HCT116 (cell line): ENCODE data around the gene DNM3. TPM values are rescaled to one million over a fixed set of nuclear protein-coding genes. Genes with fewer than 3 reads are reported as not detected.

Experiments used
- ATAC-seq: fragments of 200-7000 bp; cut with Tn5 transposase; 2 replicates; pipeline ENCODE4 v1.9.1; 2020; ENCODE audit warnings: mild to moderate bottlenecking, moderate library complexity
- BruUV-seq: library from RNA; stranded (reverse); fragments of 400-500 nt; replicated peaks from 2 replicates; lab custom pipeline; 2021; lab: Mats Ljungman, UMichigan
- CTCF ChIA-PET: fragments of 300-600 bp; sonication (Branson Sonifier 250); formaldehyde crosslinking; loops from one replicate; lab custom pipeline; 2021; ENCODE audit warnings: antibody characterized with exemption; lab: Charles Lee
- POLR2A ChIA-PET: fragments of 300-600, 350-600 bp; sonication (Branson Sonifier 250); formaldehyde crosslinking; loops from one replicate; lab custom pipeline; 2021; ENCODE audit warnings: antibody characterized with exemption; lab: Charles Lee
- RAD21 ChIA-PET, 2 experiments: fragments of 300-600 bp; sonication (Branson Sonifier 250); formaldehyde crosslinking; loops; one replicate each; lab custom pipeline; 2023; ENCODE audit warnings: low total read pairs in 2 of 2; ENCODE audit not compliant: uncharacterized antibody in 2 of 2, unreplicated experiment in 2 of 2, low non-redundant PET in 1 of 2; lab: Charles Lee
- DNase-seq: peaks from one replicate; pipeline ENCODE4 v3.0.0-alpha.2; 2010; ENCODE audit warnings: low read depth, low spot score
- H2AFZ ChIP-seq: fragments of 200-600 bp; shearing (Covaris generic), sonication (generic); 2 replicates; pipeline ENCODE4 v1.6.1; 2017; ENCODE audit warnings: low read depth, mixed run types, mixed read lengths, antibody characterized with exemption, low read length; ENCODE audit not compliant: poor library complexity, severe bottlenecking
- H3K27ac ChIP-seq: 2 replicates; pipeline ENCODE4 v1.5.1; 2012; ENCODE audit warnings: low read depth, low read length
- H3K27me3 ChIP-seq: fragments of 200-600 bp; sonication (generic); 2 replicates; pipeline ENCODE4 v1.6.1; 2016; ENCODE audit warnings: mixed run types, low read length, mixed read lengths; ENCODE audit not compliant: insufficient read depth
- H3K36me3 ChIP-seq, 2 experiments: fragments of 200-500 bp in 1 of 2; fragments of 200-600 bp in 1 of 2; sonication (Bioruptor generic) in 1 of 2; sonication (generic) in 1 of 2; 2 replicates each; pipeline versions ENCODE4 v1.5.1 to v1.6.1; 2014 to 2016; ENCODE audit warnings: low read length in 2 of 2, inconsistent platforms in 1 of 2, mixed read lengths in 1 of 2, mixed run types in 1 of 2; ENCODE audit not compliant: insufficient read depth in 2 of 2, control insufficient read depth in 1 of 2
- H3K4me1 ChIP-seq, 2 experiments: fragments of 200-600 bp in 1 of 2; sonication (generic) in 1 of 2; 2 replicates each; pipeline versions ENCODE4 v1.5.1 to v1.6.1; 2012 to 2017; ENCODE audit warnings: low read length in 2 of 2, inconsistent platforms in 1 of 2, mild to moderate bottlenecking in 1 of 2, mixed read lengths in 1 of 2, mixed run types in 1 of 2, moderate library complexity in 1 of 2; ENCODE audit not compliant: insufficient read depth in 2 of 2, control insufficient read depth in 1 of 2
- H3K4me2 ChIP-seq: fragments of 200-600 bp; sonication (generic); 2 replicates; pipeline ENCODE4 v1.6.1; 2017; ENCODE audit warnings: mixed run types, low read length, mixed read lengths
- H3K4me3 ChIP-seq, 2 experiments: fragments of 200-600 bp in 1 of 2; sonication (generic) in 1 of 2; replicated peaks in 1 of 2; 2 replicates each; pipeline ENCODE4 v1.5.1; 2011 to 2016; ENCODE audit warnings: low read length in 2 of 2, control low read depth in 1 of 2, low read depth in 1 of 2, mild to moderate bottlenecking in 1 of 2, mixed read lengths in 1 of 2, mixed run types in 1 of 2
- H3K79me2 ChIP-seq: fragments of 200-600 bp; sonication (generic); 2 replicates; pipeline ENCODE4 v1.6.1; 2017; ENCODE audit warnings: mild to moderate bottlenecking, mixed run types, low read length, moderate library complexity, mixed read lengths; ENCODE audit not compliant: insufficient read depth
- H3K9ac ChIP-seq: fragments of 200-600 bp; sonication (generic); 2 replicates; pipeline ENCODE4 v1.6.1; 2016; ENCODE audit warnings: low read length, mixed read lengths
- H3K9me2 ChIP-seq: fragments of 200-600 bp; sonication (generic), shearing (Covaris generic); 2 replicates; pipeline ENCODE4 v1.6.1; 2017; ENCODE audit warnings: mixed run types, mild to moderate bottlenecking, moderate library complexity; ENCODE audit not compliant: insufficient read depth
- H3K9me3 ChIP-seq, 2 experiments: fragments of 200-500 bp in 1 of 2; fragments of 200-600 bp in 1 of 2; sonication (Bioruptor generic) in 1 of 2; sonication (generic) in 1 of 2; 2 replicates each; pipeline ENCODE4 v1.6.1; 2014 to 2017; ENCODE audit warnings: low read length in 2 of 2, mixed read lengths in 2 of 2, inconsistent platforms in 1 of 2, low read depth in 1 of 2, mild to moderate bottlenecking in 1 of 2, mixed run types in 1 of 2, moderate library complexity in 1 of 2; ENCODE audit not compliant: control insufficient read depth in 1 of 2, insufficient read depth in 1 of 2
- H4K20me1 ChIP-seq: fragments of 200-600 bp; sonication (generic), shearing (Covaris generic); 2 replicates; pipeline ENCODE4 v1.6.1; 2017; ENCODE audit warnings: mixed run types, mild to moderate bottlenecking, moderate library complexity; ENCODE audit not compliant: insufficient read depth
- EGR1 ChIP-seq: IDR thresholded peaks from 2 replicates; pipeline ENCODE4 v1.6.1; 2012; ENCODE audit warnings: low read depth
- ELF1 ChIP-seq: IDR thresholded peaks from 2 replicates; pipeline ENCODE4 v1.6.1; 2012; ENCODE audit warnings: low read depth, borderline replicate concordance
- FOSL1 ChIP-seq: IDR thresholded peaks from 2 replicates; pipeline ENCODE4 v1.6.1; 2012; ENCODE audit warnings: low read depth
- JUND ChIP-seq: IDR thresholded peaks from 2 replicates; pipeline ENCODE4 v1.6.1; 2012
- SP1 ChIP-seq: IDR thresholded peaks from 2 replicates; pipeline ENCODE4 v1.6.1; 2012; ENCODE audit warnings: low read depth
- TCF7L2 ChIP-seq: IDR thresholded peaks from 2 replicates; pipeline ENCODE4 v1.7.0; 2011; ENCODE audit warnings: borderline replicate concordance, inconsistent platforms; ENCODE audit not compliant: insufficient read depth, insufficient read length; ENCODE audit errors: extremely low read depth
- ZFX ChIP-seq: fragments of 450-650 bp; IDR thresholded peaks from 2 replicates; pipeline ENCODE4 v1.6.1; 2017
- ZNF274 ChIP-seq: fragments of 200-500 bp; sonication (Bioruptor generic); IDR thresholded peaks from 2 replicates; pipeline ENCODE4 v1.6.1; 2014; ENCODE audit warnings: mild to moderate bottlenecking, low read depth, low read length, inconsistent platforms
- intact Hi-C: fragments of 100-400 bp; cut with micrococcal nuclease; formaldehyde crosslinking; loops from 2 replicates; pipeline ENCODE4 v1.10.0; 2022
- total RNA-seq: library from RNA; stranded (reverse); gene quantifications from one replicate; pipeline ENCODE4 v1.2.1, GENCODE V29; 2021; ENCODE audit not compliant: unreplicated experiment
- TF ChIP-seq, protein P1 (sequence below): IDR thresholded peaks from 2 replicates; pipeline ENCODE4 v1.6.1; 2012; ENCODE audit warnings: low read depth
- TF ChIP-seq, protein P2 (sequence below): IDR thresholded peaks from 2 replicates; pipeline ENCODE4 v1.6.1; 2012

Gene DNM3
- total RNA-seq, 1 experiment from 2014 or later: 3.1 TPM

DNA sequence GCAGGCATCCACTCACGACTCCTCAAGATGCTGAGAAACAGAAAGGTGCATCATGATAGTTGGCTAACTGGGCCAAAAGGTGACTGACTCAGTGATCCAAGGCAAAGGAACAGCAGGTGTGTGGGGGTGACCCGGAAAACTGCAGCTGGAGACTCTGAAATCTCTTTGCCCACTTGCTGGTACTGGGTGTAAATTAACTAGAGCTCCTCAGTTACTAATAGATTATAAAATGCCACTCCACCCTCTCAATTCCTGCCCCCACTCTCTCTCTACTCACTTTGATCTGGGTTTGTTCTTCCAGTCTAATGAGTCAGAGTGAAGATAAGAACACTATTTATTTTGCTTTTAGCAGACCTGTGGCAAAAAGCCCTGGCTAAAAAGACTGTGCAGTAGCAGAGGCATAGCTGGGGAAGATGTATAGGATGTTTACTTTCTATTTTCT is 609.7 kb downstream of the DNM3 start:
- peaks cover 0 to 20% of the 10 kb centered on the region in 2 experiments; a peak in 2 of 4 replicates for H3K4me1 ChIP-seq
- peak overlapping the region; percentile 29 for H2AFZ ChIP-seq
- H3K36me3 ChIP-seq: no peaks in the 10 kb centered on the region
- no peak overlapping the region for H3K4me3 ChIP-seq
- no peaks in the 10 kb centered on the region for H3K9me3 ChIP-seq
- no peaks in the 10 kb centered on the region for H3K27me3 ChIP-seq
- no peaks in the 10 kb centered on the region for H3K79me2 ChIP-seq
- intact Hi-C loops: loop anchor here (2.0 kb wide), 1 partner anchor 82 kb away; the partner anchor contains the start of gene SUCO
- RAD21 ChIA-PET: interaction anchor here in 1 of 2 experiments (0.7 to 1.2 kb wide), 2 partner anchors 267 to 465 kb away, joined by 3 read pairs; no protein-coding TSS in a partner anchor
- no peaks in the 10 kb centered on the region for H3K9me2 ChIP-seq
- POLR2A ChIA-PET: no interaction called here
- H3K27ac ChIP-seq: no peak overlapping the region
- H3K4me2 ChIP-seq: peak overlapping the region; percentile 7; the same call in 1 of the 2 replicates
- DNase-seq: no peak
- H3K9ac ChIP-seq: no peak overlapping the region
- H4K20me1 ChIP-seq: no peaks in the 10 kb centered on the region
- TF ChIP-seq FOSL1 (peak; percentile 41; the same call in 1 of the 2 replicates), ELF1 (no peak), SP1 (no peak), ZFX (no peak), EGR1 (no peak), TCF7L2 (peak; percentile 26), ZNF274 (no peak), JUND (peak; percentile 12; the same call in 1 of the 2 replicates)
- TF ChIP-seq, protein P1, sequence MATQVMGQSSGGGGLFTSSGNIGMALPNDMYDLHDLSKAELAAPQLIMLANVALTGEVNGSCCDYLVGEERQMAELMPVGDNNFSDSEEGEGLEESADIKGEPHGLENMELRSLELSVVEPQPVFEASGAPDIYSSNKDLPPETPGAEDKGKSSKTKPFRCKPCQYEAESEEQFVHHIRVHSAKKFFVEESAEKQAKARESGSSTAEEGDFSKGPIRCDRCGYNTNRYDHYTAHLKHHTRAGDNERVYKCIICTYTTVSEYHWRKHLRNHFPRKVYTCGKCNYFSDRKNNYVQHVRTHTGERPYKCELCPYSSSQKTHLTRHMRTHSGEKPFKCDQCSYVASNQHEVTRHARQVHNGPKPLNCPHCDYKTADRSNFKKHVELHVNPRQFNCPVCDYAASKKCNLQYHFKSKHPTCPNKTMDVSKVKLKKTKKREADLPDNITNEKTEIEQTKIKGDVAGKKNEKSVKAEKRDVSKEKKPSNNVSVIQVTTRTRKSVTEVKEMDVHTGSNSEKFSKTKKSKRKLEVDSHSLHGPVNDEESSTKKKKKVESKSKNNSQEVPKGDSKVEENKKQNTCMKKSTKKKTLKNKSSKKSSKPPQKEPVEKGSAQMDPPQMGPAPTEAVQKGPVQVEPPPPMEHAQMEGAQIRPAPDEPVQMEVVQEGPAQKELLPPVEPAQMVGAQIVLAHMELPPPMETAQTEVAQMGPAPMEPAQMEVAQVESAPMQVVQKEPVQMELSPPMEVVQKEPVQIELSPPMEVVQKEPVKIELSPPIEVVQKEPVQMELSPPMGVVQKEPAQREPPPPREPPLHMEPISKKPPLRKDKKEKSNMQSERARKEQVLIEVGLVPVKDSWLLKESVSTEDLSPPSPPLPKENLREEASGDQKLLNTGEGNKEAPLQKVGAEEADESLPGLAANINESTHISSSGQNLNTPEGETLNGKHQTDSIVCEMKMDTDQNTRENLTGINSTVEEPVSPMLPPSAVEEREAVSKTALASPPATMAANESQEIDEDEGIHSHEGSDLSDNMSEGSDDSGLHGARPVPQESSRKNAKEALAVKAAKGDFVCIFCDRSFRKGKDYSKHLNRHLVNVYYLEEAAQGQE: no peak
- TF ChIP-seq, protein P2, sequence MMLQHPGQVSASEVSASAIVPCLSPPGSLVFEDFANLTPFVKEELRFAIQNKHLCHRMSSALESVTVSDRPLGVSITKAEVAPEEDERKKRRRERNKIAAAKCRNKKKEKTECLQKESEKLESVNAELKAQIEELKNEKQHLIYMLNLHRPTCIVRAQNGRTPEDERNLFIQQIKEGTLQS: no peak
- CTCF ChIA-PET: interaction anchor here (0.7 to 3.3 kb wide), 4 partner anchors 9 to 277 kb away, joined by 3 to 24 read pairs (median 4); no protein-coding TSS in a partner anchor
- no TSS peak for BruUV-seq
- ATAC-seq: no peak
